ENCODE results near the gene SMCP.

SMCP gene, protein sequence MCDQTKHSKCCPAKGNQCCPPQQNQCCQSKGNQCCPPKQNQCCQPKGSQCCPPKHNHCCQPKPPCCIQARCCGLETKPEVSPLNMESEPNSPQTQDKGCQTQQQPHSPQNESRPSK

GRCh38 chr1:152878042-152878441 is at the start of gene SMCP:
Gene SMCP (plus strand): TSS chr1:152878322. CDS start chr1:152884423, 6,101 bp downstream.
- TF ChIP-seq, protein P1, sequence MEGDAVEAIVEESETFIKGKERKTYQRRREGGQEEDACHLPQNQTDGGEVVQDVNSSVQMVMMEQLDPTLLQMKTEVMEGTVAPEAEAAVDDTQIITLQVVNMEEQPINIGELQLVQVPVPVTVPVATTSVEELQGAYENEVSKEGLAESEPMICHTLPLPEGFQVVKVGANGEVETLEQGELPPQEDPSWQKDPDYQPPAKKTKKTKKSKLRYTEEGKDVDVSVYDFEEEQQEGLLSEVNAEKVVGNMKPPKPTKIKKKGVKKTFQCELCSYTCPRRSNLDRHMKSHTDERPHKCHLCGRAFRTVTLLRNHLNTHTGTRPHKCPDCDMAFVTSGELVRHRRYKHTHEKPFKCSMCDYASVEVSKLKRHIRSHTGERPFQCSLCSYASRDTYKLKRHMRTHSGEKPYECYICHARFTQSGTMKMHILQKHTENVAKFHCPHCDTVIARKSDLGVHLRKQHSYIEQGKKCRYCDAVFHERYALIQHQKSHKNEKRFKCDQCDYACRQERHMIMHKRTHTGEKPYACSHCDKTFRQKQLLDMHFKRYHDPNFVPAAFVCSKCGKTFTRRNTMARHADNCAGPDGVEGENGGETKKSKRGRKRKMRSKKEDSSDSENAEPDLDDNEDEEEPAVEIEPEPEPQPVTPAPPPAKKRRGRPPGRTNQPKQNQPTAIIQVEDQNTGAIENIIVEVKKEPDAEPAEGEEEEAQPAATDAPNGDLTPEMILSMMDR (IDR thresholded peaks at IDR 0.05; ENCODE audit: low read depth, low read length) = peak; percentile 13
- DNase-seq (ENCODE audit: low read depth, low spot score) = no peak
- in situ Hi-C loops (cut with HindIII; ENCODE audit: low sequenced_read_pairs) = no loop called here
- no peak within 1 kb of the TSS for H3K4me3 ChIP-seq (ENCODE audit: low read depth, low read length)

DNA sequence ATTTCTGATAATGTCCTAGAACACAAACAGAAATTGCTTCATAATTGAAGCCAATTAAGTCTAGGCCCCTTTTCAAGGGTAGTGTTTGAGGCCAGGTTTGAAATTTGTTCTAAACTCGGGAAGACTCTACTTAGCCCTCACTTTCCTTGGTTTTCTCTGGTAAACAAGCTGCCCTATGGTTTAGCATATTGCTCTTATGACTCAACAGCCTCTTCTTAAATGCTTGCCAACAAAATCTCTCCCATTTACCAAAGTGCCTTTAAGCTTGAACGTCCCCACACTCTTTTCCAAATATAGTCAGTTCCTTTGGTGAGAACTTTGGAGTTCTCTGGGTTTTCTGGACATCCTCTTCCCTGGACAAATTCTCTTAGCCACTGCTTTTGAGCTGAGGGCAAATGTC is 41.3 kb upstream of the SMCP start:
- in situ Hi-C loops (cut with HindIII; ENCODE audit: low sequenced_read_pairs) = no loop called here

GRCh38 chr1:152842556-152842955 is 35.6 kb upstream of the SMCP start, which contains the start of gene LCE6A:
Gene LCE6A (plus strand): TSS chr1:152842856. CDS start chr1:152843521, 665 bp downstream.
- H3K4me3 ChIP-seq (ENCODE audit: low read depth, low read length) = no peak within 1 kb of the TSS
- in situ Hi-C loops (cut with HindIII; ENCODE audit: low sequenced_read_pairs) = no loop called here
- TF ChIP-seq, protein P1 (IDR thresholded peaks at IDR 0.05; ENCODE audit: low read depth, low read length) = no peak
- no peak for DNase-seq (ENCODE audit: low read depth, low spot score)

More for the DNA sequence above, 41.3 kb upstream of the SMCP start:
- TF ChIP-seq, protein P1 (IDR thresholded peaks at IDR 0.05; ENCODE audit: low read depth, low read length) = no peak
- no peak for DNase-seq (ENCODE audit: low read depth, low spot score)
- no peak overlapping the region for H3K4me3 ChIP-seq (ENCODE audit: low read depth, low read length)

GRCh38 chr1:152855661-152856060 is 22.5 kb upstream of the SMCP start:
- TF ChIP-seq, protein P1 (IDR thresholded peaks at IDR 0.05; ENCODE audit: low read depth, low read length) = no peak
- no peak overlapping the region for H3K4me3 ChIP-seq (ENCODE audit: low read depth, low read length)
- DNase-seq (ENCODE audit: low read depth, low spot score) = no peak
- in situ Hi-C loops (cut with HindIII; ENCODE audit: low sequenced_read_pairs) = no loop called here

- in situ Hi-C loops (cut with HindIII; ENCODE audit: low sequenced_read_pairs) = no loop called here
- TF ChIP-seq, protein P1 (IDR thresholded peaks at IDR 0.05; ENCODE audit: low read depth, low read length) = no peak
- DNase-seq (ENCODE audit: low read depth, low spot score) = no peak
- no peak overlapping the region for H3K4me3 ChIP-seq (ENCODE audit: low read depth, low read length)
Measured at GRCh38 chr1:152858062-152858461, 20.1 kb upstream of the SMCP start.

DNA sequence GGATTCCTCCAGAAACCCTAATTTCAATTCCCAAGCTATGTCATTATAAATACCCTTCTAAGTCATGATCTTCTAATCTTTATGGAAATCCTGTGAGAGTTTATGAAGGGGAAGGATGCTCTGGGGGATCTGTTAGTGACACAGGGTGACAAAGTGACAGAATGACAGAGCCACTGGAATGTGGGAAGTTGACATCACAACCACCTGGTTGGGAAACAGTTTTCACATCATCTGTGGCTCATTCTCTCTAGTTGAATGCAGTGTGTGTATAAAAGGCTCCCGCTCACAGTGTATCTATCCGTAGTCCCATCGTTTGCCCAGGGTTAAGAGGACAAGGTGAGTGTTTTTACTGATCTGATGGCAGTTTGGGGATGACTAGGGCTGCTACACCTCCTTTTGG is 18.4 kb upstream of the SMCP start, which contains the start of gene LCE7A:
Gene LCE7A (plus strand): TSS at position 301 of the 400 bp plus-strand sequence. CDS start 702 bp downstream, outside the sequence.
- in situ Hi-C loops (cut with HindIII; ENCODE audit: low sequenced_read_pairs) = no loop called here
- H3K4me3 ChIP-seq (ENCODE audit: low read depth, low read length) = no peak within 1 kb of the TSS
- TF ChIP-seq, protein P1 (IDR thresholded peaks at IDR 0.05; ENCODE audit: low read depth, low read length) = no peak
- no peak for DNase-seq (ENCODE audit: low read depth, low spot score)
